ENCODE measurements around the gene BACE1. TPM values are rescaled to one million over a fixed set of nuclear protein-coding genes. Genes with fewer than 3 reads are reported as not detected.

The BACE1 gene
- total RNA-seq (1 to 10 TPM; 2.5 to 2.9 TPM), polyA plus RNA-seq (2.0 TPM)

GRCh38 chr11:117316197-117316961 lies at the start of gene BACE1:
Gene BACE1 (minus strand): TSS chr11:117316256. CDS start chr11:117315795, 461 bp downstream.
- H3K9me3 ChIP-seq (ENCODE audit: low read length): no peaks in the 10 kb centered on the region
- Mint-ChIP-seq H3K4me3 (peak within 1 kb of the TSS; percentile 76 to 93 (median 80)), H3K9me3 (no peaks in the 10 kb centered on the region), H3K27ac (peak within 1 kb of the TSS in 5 of 8 donors; percentile 0 to 60 (median 53)), H3K27me3 (peaks cover 4 to 30% of the 10 kb centered on the region in 2 donors), H3K36me3 (no peaks in the 10 kb centered on the region), H3K4me1 (peaks cover 6 to 17% (median 9%) of the 10 kb centered on the region in 3 donors)
- ChIA-PET CTCF (interaction anchor here (1.2 to 1.3 kb wide), 2 partner anchors 9 to 86 kb away, joined by 3 read pairs; no protein-coding TSS in a partner anchor), POLR2A (interaction anchor here (2.4 kb wide), 1 partner anchor 11 kb away, joined by 6 read pairs; the partner anchor contains the start of gene CEP164)
- DNase-seq: peak in 1 of 5 donors; percentile 5
- peak within 1 kb of the TSS; percentile 26 for H3K4me3 ChIP-seq (ENCODE audit: low read length)
- no peaks in the 10 kb centered on the region for H3K36me3 ChIP-seq (ENCODE audit: insufficient read depth, low read length)
- peaks cover 14% of the 10 kb centered on the region for H3K4me1 ChIP-seq (ENCODE audit: insufficient read depth, low read length)
- peaks cover 20% of the 10 kb centered on the region for H3K27me3 ChIP-seq (ENCODE audit: insufficient read depth, low read length, poor library complexity, severe bottlenecking)
- no peak within 1 kb of the TSS for H3K27ac ChIP-seq (ENCODE audit: low read depth, low read length)

- ChIA-PET CTCF (interaction anchor here (1.2 kb wide), 1 partner anchor 19 kb away, joined by 3 read pairs; no protein-coding TSS in a partner anchor), POLR2A (no interaction called here)
- Histone ChIP-seq H3K4me3 (ENCODE audit: low read length) (no peak overlapping the region), H3K36me3 (ENCODE audit: insufficient read depth, low read length) (peaks cover 13% of the 10 kb centered on the region), H3K4me1 (ENCODE audit: insufficient read depth, low read length) (no peaks in the 10 kb centered on the region), H3K9me3 (ENCODE audit: low read length) (no peaks in the 10 kb centered on the region), H3K27ac (ENCODE audit: low read depth, low read length) (no peak overlapping the region), H3K27me3 (ENCODE audit: insufficient read depth, low read length, poor library complexity, severe bottlenecking) (no peaks in the 10 kb centered on the region)
- Mint-ChIP-seq H3K27me3 (no peaks in the 10 kb centered on the region), H3K27ac (no peak overlapping the region), H3K9me3 (no peaks in the 10 kb centered on the region), H3K4me1 (no peaks in the 10 kb centered on the region), H3K4me3 (no peak overlapping the region), H3K36me3 (peaks cover 20 to 80% (median 29%) of the 10 kb centered on the region in 3 donors)
- no peak for DNase-seq
These were observed 45.4 kb upstream of the BACE1 start for GRCh38 chr11:117361432-117361831.

- no peak overlapping the region for H3K4me3 Mint-ChIP-seq
- CTCF ChIA-PET: interaction anchor here (1.0 kb wide), 1 partner anchor 14 kb away, joined by 5 read pairs; no protein-coding TSS in a partner anchor
- H3K4me1 ChIP-seq (ENCODE audit: insufficient read depth, low read length): no peaks in the 10 kb centered on the region
- H3K4me1 Mint-ChIP-seq: peaks cover 0 to 2% (median 0%) of the 10 kb centered on the region in 3 donors
- H3K27me3 Mint-ChIP-seq: no peaks in the 10 kb centered on the region
- H3K27ac ChIP-seq (ENCODE audit: low read depth, low read length): no peak overlapping the region
- no peak for DNase-seq
- peaks cover 8 to 80% (median 22%) of the 10 kb centered on the region in 3 donors for H3K36me3 Mint-ChIP-seq
- no peaks in the 10 kb centered on the region for H3K9me3 Mint-ChIP-seq
- H3K27me3 ChIP-seq (ENCODE audit: insufficient read depth, low read length, poor library complexity, severe bottlenecking): no peaks in the 10 kb centered on the region
- POLR2A ChIA-PET: no interaction called here
- H3K9me3 ChIP-seq (ENCODE audit: low read length): no peaks in the 10 kb centered on the region
- peak overlapping the region in 2 of 8 donors; percentile 24 to 84 for H3K27ac Mint-ChIP-seq
- H3K36me3 ChIP-seq (ENCODE audit: insufficient read depth, low read length): no peaks in the 10 kb centered on the region
- H3K4me3 ChIP-seq (ENCODE audit: low read length): no peak overlapping the region
These were observed 40.3 kb upstream of the BACE1 start for GRCh38 chr11:117356126-117356890.

GRCh38 chr11:117354550-117354949 lies 38.5 kb upstream of the BACE1 start:
- H3K27ac Mint-ChIP-seq: no peak overlapping the region
- ChIA-PET POLR2A (no interaction called here), CTCF (no interaction called here)

GRCh38 chr11:117345039-117345438 lies 29.0 kb upstream of the BACE1 start:
- CTCF ChIA-PET: interaction anchor here (0.6 kb wide), 1 partner anchor 561 kb away, joined by 4 read pairs; no protein-coding TSS in a partner anchor
- H3K4me3 ChIP-seq (ENCODE audit: low read length): no peak overlapping the region

More at GRCh38 chr11:117354550-117354949, 38.5 kb upstream of the BACE1 start:
- peaks cover 7 to 78% (median 22%) of the 10 kb centered on the region in 3 donors for H3K36me3 Mint-ChIP-seq
- H3K4me1 Mint-ChIP-seq: peaks cover 0 to 2% (median 0%) of the 10 kb centered on the region in 3 donors
- no peaks in the 10 kb centered on the region for H3K27me3 Mint-ChIP-seq
- no peaks in the 10 kb centered on the region for H3K9me3 ChIP-seq (ENCODE audit: low read length)
- no peak overlapping the region for H3K4me3 Mint-ChIP-seq
- no peaks in the 10 kb centered on the region for H3K36me3 ChIP-seq (ENCODE audit: insufficient read depth, low read length)
- H3K27me3 ChIP-seq (ENCODE audit: insufficient read depth, low read length, poor library complexity, severe bottlenecking): no peaks in the 10 kb centered on the region
- no peaks in the 10 kb centered on the region for H3K4me1 ChIP-seq (ENCODE audit: insufficient read depth, low read length)
- H3K9me3 Mint-ChIP-seq: no peaks in the 10 kb centered on the region
- H3K4me3 ChIP-seq (ENCODE audit: low read length): no peak overlapping the region
- DNase-seq: no peak
- no peak overlapping the region for H3K27ac ChIP-seq (ENCODE audit: low read depth, low read length)

GRCh38 chr11:117337076-117337475 lies 21.0 kb upstream of the BACE1 start:
- peaks cover 4% of the 10 kb centered on the region for H3K36me3 ChIP-seq (ENCODE audit: insufficient read depth, low read length)
- no peaks in the 10 kb centered on the region for H3K9me3 Mint-ChIP-seq
- CTCF ChIA-PET: no interaction called here

More at GRCh38 chr11:117345039-117345438, 29.0 kb upstream of the BACE1 start:
- H3K9me3 Mint-ChIP-seq: no peaks in the 10 kb centered on the region
- no peaks in the 10 kb centered on the region for H3K27me3 ChIP-seq (ENCODE audit: insufficient read depth, low read length, poor library complexity, severe bottlenecking)
- H3K27ac Mint-ChIP-seq: peak overlapping the region in 2 of 8 donors; percentile 22 to 78
- POLR2A ChIA-PET: interaction anchor here (0.6 kb wide), 1 partner anchor 202 kb away, joined by 4 read pairs; no protein-coding TSS in a partner anchor
- H3K4me3 Mint-ChIP-seq: no peak overlapping the region
- peaks cover 4% of the 10 kb centered on the region for H3K36me3 ChIP-seq (ENCODE audit: insufficient read depth, low read length)
- H3K4me1 ChIP-seq (ENCODE audit: insufficient read depth, low read length): no peaks in the 10 kb centered on the region
- peaks cover 0 to 2% of the 10 kb centered on the region in 2 donors for H3K27me3 Mint-ChIP-seq
- H3K9me3 ChIP-seq (ENCODE audit: low read length): no peaks in the 10 kb centered on the region
- DNase-seq: no peak
- H3K27ac ChIP-seq (ENCODE audit: low read depth, low read length): no peak overlapping the region
- peaks cover 2 to 10% (median 6%) of the 10 kb centered on the region in 3 donors for H3K4me1 Mint-ChIP-seq
- peaks cover 0 to 70% (median 13%) of the 10 kb centered on the region in 3 donors for H3K36me3 Mint-ChIP-seq

GRCh38 chr11:117335399-117335798 lies 19.3 kb upstream of the BACE1 start:
- H3K27ac Mint-ChIP-seq: peak overlapping the region in 1 of 8 donors; percentile 2
- ChIA-PET CTCF (no interaction called here), POLR2A (no interaction called here)
- no peak overlapping the region for H3K27ac ChIP-seq (ENCODE audit: low read depth, low read length)
- H3K4me1 Mint-ChIP-seq: peaks cover 15 to 36% (median 24%) of the 10 kb centered on the region in 3 donors
- no peaks in the 10 kb centered on the region for H3K27me3 Mint-ChIP-seq
- H3K4me1 ChIP-seq (ENCODE audit: insufficient read depth, low read length): no peaks in the 10 kb centered on the region
- H3K9me3 Mint-ChIP-seq: no peaks in the 10 kb centered on the region
- H3K36me3 Mint-ChIP-seq: peaks cover 3 to 56% (median 17%) of the 10 kb centered on the region in 3 donors
- H3K9me3 ChIP-seq (ENCODE audit: low read length): no peaks in the 10 kb centered on the region
- DNase-seq: no peak
- H3K27me3 ChIP-seq (ENCODE audit: insufficient read depth, low read length, poor library complexity, severe bottlenecking): no peaks in the 10 kb centered on the region
- no peaks in the 10 kb centered on the region for H3K36me3 ChIP-seq (ENCODE audit: insufficient read depth, low read length)
- no peak overlapping the region for H3K4me3 Mint-ChIP-seq
- no peak overlapping the region for H3K4me3 ChIP-seq (ENCODE audit: low read length)

More at GRCh38 chr11:117337076-117337475, 21.0 kb upstream of the BACE1 start:
- Histone ChIP-seq H3K4me3 (ENCODE audit: low read length) (no peak overlapping the region), H3K27ac (ENCODE audit: low read depth, low read length) (no peak overlapping the region), H3K4me1 (ENCODE audit: insufficient read depth, low read length) (no peaks in the 10 kb centered on the region), H3K9me3 (ENCODE audit: low read length) (no peaks in the 10 kb centered on the region), H3K27me3 (ENCODE audit: insufficient read depth, low read length, poor library complexity, severe bottlenecking) (no peaks in the 10 kb centered on the region)
- H3K36me3 Mint-ChIP-seq: peaks cover 3 to 65% (median 19%) of the 10 kb centered on the region in 3 donors
- H3K27ac Mint-ChIP-seq: peak overlapping the region in 1 of 8 donors; percentile 47
- peaks cover 13 to 25% (median 17%) of the 10 kb centered on the region in 3 donors for H3K4me1 Mint-ChIP-seq
- POLR2A ChIA-PET: no interaction called here
- DNase-seq: no peak
- H3K4me3 Mint-ChIP-seq: no peak overlapping the region
- H3K27me3 Mint-ChIP-seq: no peaks in the 10 kb centered on the region

Measured in CD8-positive, alpha-beta memory T cell (primary cell).